Gastrocnemius medialis (tissue), 4 donors: ENCODE measurements around the gene PLCB1. TPM values are rescaled to one million over a fixed set of nuclear protein-coding genes. Genes with fewer than 3 reads are reported as not detected.

Experiments used
- ATAC-seq, 2 donors: fragments of 150-250 bp; one replicate each; pipeline ENCODE4 v1.9.1; 2016
- DNase-seq, 2 donors: peaks; one replicate each; pipeline ENCODE4 v3.0.0-alpha.2; 2019
- H3K27ac ChIP-seq, 4 donors: fragments of 200-600 bp; sonication (generic); 1 replicate in 1 of 4; 2 replicates in 3 of 4; pipeline ENCODE4 v1.5.1; 2016 to 2018; ENCODE audit warnings: mild to moderate bottlenecking in 2 of 4, moderate library complexity in 1 of 4
- H3K27me3 ChIP-seq, 3 donors: fragments of 200-600 bp; sonication (generic) in 2 of 3; 1 replicate in 1 of 3; 2 replicates in 2 of 3; pipeline versions ENCODE4 v1.5.1 to v1.6.0; 2016 to 2019; ENCODE audit warnings: mild to moderate bottlenecking in 1 of 3, moderate library complexity in 1 of 3
- H3K36me3 ChIP-seq, 2 donors: fragments of 200-600 bp; sonication (generic) in 1 of 2; one replicate each; pipeline ENCODE4 v1.5.1; 2017 to 2018
- H3K4me1 ChIP-seq, 2 donors: fragments of 200-600 bp; sonication (generic) in 1 of 2; one replicate each; pipeline ENCODE4 v1.5.1; 2016 to 2017; ENCODE audit warnings: mild to moderate bottlenecking in 2 of 2
- H3K4me3 ChIP-seq, 4 donors: fragments of 200-600 bp; sonication (generic) in 3 of 4; 1 replicate in 1 of 4; 2 replicates in 3 of 4; pipeline ENCODE4 v1.5.1; 2016 to 2019; ENCODE audit warnings: mild to moderate bottlenecking in 2 of 4
- H3K9me3 ChIP-seq, 3 donors: fragments of 200-600 bp; sonication (generic) in 2 of 3; 1 replicate in 1 of 3; 2 replicates in 2 of 3; pipeline ENCODE4 v1.5.1; 2016 to 2019
- POLR2A ChIP-seq, 2 donors: fragments of 450-650 bp; IDR thresholded peaks; one replicate each; pipeline ENCODE4 v1.6.1; 2017; ENCODE audit warnings: antibody characterized with exemption in 2 of 2, mild to moderate bottlenecking in 2 of 2, moderate library complexity in 2 of 2
- in situ Hi-C, 4 donors: fragments of 200-750 bp; cut with MboI; loops; one replicate each; pipeline versions ENCODE4 v1.15.0 to v1.8.0; 2017; ENCODE audit warnings: low sequenced_read_pairs in 4 of 4
- intact Hi-C: fragments of 100-400 bp; cut with DNase I; formaldehyde crosslinking; loops from one replicate; pipeline ENCODE4 v1.15.1; 2023; ENCODE audit warnings: low total_unique reads
- total RNA-seq, 4 donors: library from RNA; depleted of rRNA; stranded (reverse); fragments of >200 nt; gene quantifications; one replicate each; pipeline versions ENCODE4 v1.1.0 to v1.2.3, GENCODE V29; 2016
- TF ChIP-seq, protein P1 (sequence below), 5 experiments: fragments of 450-650 bp in 3 of 5; fragments of 200-600 bp in 2 of 5; sonication (generic) in 2 of 5; IDR thresholded peaks in 4 of 5; conservative IDR thresholded peaks in 1 of 5; 1 replicate in 4 of 5; 2 replicates in 1 of 5; pipeline ENCODE4 v1.5.1; 2016 to 2019; ENCODE audit warnings: antibody characterized with exemption in 5 of 5, mild to moderate bottlenecking in 3 of 5, moderate library complexity in 3 of 5

PLCB1 gene
- total RNA-seq, 4 donors from 2014 or later = 4.1 to 10.0 (median 7.6) TPM

DNA sequence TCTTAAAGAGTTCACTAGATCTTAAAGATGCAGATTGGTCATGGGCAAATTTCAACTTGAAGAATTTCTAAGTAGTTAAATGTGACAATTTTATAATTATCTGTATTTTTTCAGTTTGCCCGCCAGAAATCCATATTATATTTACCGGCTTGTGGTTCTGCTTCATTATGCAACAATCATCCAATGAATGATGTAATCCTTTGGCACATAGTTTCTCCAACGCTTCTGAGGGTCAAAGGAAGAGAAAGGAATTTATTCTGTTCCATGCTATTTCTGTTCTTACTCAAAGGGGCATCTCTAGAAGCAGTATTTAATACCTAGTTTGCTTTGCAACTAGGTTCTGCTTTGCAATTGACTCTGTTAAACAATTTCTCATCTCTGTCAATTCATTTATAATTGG, 577.6 kb downstream of the PLCB1 start:
- in situ Hi-C loops = loop anchor here in 2 of 4 donors (25.0 kb wide), 2 partner anchors 297 to 322 kb away; no protein-coding TSS in a partner anchor
- no peak overlapping the region for H3K27ac ChIP-seq
- intact Hi-C loops = no loop called here
- TF ChIP-seq, protein P1, sequence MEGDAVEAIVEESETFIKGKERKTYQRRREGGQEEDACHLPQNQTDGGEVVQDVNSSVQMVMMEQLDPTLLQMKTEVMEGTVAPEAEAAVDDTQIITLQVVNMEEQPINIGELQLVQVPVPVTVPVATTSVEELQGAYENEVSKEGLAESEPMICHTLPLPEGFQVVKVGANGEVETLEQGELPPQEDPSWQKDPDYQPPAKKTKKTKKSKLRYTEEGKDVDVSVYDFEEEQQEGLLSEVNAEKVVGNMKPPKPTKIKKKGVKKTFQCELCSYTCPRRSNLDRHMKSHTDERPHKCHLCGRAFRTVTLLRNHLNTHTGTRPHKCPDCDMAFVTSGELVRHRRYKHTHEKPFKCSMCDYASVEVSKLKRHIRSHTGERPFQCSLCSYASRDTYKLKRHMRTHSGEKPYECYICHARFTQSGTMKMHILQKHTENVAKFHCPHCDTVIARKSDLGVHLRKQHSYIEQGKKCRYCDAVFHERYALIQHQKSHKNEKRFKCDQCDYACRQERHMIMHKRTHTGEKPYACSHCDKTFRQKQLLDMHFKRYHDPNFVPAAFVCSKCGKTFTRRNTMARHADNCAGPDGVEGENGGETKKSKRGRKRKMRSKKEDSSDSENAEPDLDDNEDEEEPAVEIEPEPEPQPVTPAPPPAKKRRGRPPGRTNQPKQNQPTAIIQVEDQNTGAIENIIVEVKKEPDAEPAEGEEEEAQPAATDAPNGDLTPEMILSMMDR (IDR thresholded peaks at IDR 0.05 in 4 of 5, conservative IDR thresholded peaks at IDR 0.05 in 1 of 5) = no peak
- TF ChIP-seq POLR2A (IDR thresholded peaks at IDR 0.05) = no peak
- H3K36me3 ChIP-seq = no peaks in the 10 kb centered on the region
- no peaks in the 10 kb centered on the region for H3K9me3 ChIP-seq
- ATAC-seq = no peak
- H3K4me1 ChIP-seq = no peaks in the 10 kb centered on the region
- H3K27me3 ChIP-seq = no peaks in the 10 kb centered on the region
- DNase-seq = no peak
- no peak overlapping the region for H3K4me3 ChIP-seq

DNA sequence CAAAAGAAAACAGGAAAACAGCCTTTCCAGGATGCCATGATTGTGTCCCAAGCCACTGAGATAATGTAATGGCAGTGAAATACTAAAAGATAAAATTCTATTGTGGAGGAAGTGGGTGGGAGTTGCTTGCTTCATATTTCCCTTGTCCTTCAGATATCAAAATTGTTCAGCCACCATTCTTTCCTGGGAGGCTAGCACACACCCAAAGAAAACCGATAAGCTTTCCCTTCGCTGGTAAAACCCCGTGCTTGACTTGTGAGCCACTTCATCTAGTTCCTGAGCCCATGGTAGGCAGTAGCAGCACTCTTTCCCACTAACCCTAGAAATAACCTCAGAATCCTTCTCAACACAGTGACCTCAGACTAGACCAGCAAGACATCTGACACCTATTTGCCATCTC, 579.4 kb downstream of the PLCB1 start:
- no peak overlapping the region for H3K27ac ChIP-seq
- H3K27me3 ChIP-seq = no peaks in the 10 kb centered on the region
- in situ Hi-C loops (loop anchor here in 2 of 4 donors (25.0 kb wide), 2 partner anchors 299 to 324 kb away; no protein-coding TSS in a partner anchor), intact Hi-C loops (no loop called here)
- ATAC-seq (no peak), DNase-seq (no peak)
- TF ChIP-seq, protein P1 (IDR thresholded peaks at IDR 0.05 in 4 of 5, conservative IDR thresholded peaks at IDR 0.05 in 1 of 5) = no peak
- TF ChIP-seq POLR2A (IDR thresholded peaks at IDR 0.05) = no peak
- H3K9me3 ChIP-seq = no peaks in the 10 kb centered on the region
- H3K4me3 ChIP-seq = no peak overlapping the region
- H3K36me3 ChIP-seq = no peaks in the 10 kb centered on the region
- no peaks in the 10 kb centered on the region for H3K4me1 ChIP-seq

DNA sequence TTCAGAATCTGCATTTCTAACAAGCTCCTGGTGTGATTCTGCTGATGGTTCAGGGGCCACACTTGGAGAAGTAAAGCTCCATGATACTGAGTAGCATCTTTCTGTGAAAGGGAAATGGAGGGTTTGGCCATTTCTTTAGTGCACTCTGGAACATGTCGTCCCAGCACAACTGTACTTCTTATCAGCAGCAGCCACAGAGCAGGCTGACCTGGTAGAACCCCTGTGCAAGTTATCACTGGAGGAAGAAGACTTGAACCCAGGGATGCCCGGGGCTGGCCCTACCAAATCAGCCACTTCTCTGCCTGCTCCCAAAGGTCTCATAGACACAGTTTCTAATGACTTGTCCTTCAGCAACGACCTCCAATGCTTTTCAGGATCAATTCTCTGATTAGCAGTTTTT, 582.1 kb downstream of the PLCB1 start:
- no peak overlapping the region for H3K4me3 ChIP-seq
- no peak overlapping the region for H3K27ac ChIP-seq
- ATAC-seq (no peak), DNase-seq (no peak)
- in situ Hi-C loops (loop anchor here in 2 of 4 donors (25.0 kb wide), 2 partner anchors 302 to 327 kb away; no protein-coding TSS in a partner anchor), intact Hi-C loops (no loop called here)
- no peak for TF ChIP-seq POLR2A (IDR thresholded peaks at IDR 0.05)
- TF ChIP-seq, protein P1 (IDR thresholded peaks at IDR 0.05 in 4 of 5, conservative IDR thresholded peaks at IDR 0.05 in 1 of 5) = no peak
- H3K27me3 ChIP-seq = no peaks in the 10 kb centered on the region
- H3K36me3 ChIP-seq = no peaks in the 10 kb centered on the region
- H3K9me3 ChIP-seq = no peaks in the 10 kb centered on the region
- H3K4me1 ChIP-seq = no peaks in the 10 kb centered on the region

DNA sequence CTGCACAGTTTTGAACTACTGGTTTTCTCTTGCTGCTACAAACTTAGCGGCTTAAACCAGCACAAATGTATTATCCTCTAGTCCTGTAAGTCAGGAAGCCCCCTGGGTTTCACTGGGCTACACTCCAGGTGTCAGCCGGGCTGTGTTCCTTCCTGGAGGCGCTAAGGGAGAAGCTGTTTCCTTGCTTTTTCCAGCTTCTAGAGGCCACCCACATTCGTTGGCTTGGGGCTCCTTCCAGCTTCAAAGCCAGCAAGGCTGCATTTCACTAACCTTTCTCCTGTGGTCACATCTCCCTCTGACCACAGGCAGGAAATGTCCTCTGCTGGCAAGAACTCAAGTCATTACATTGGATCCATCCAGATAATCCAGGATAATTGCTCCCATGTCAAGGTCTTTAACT, 586.2 kb downstream of the PLCB1 start:
- ATAC-seq = no peak
- no peak for DNase-seq
- in situ Hi-C loops = loop anchor here in 2 of 4 donors (5.0 to 25.0 kb wide), 3 partner anchors 306 to 676 kb away; no protein-coding TSS in a partner anchor

More for the DNA sequence above, 586.2 kb downstream of the PLCB1 start:
- H3K4me1 ChIP-seq = peaks cover 0 to 5% of the 10 kb centered on the region in 2 donors
- H3K9me3 ChIP-seq = no peaks in the 10 kb centered on the region
- no peaks in the 10 kb centered on the region for H3K36me3 ChIP-seq
- TF ChIP-seq, protein P1 (IDR thresholded peaks at IDR 0.05 in 4 of 5, conservative IDR thresholded peaks at IDR 0.05 in 1 of 5) = no peak
- H3K27me3 ChIP-seq = no peaks in the 10 kb centered on the region
- no peak overlapping the region for H3K4me3 ChIP-seq
- intact Hi-C loops = no loop called here
- no peak overlapping the region for H3K27ac ChIP-seq
